Measurements from ENCODE around the gene SHBG. TPM values are rescaled to one million over a fixed set of nuclear protein-coding genes. Genes with fewer than 3 reads are reported as not detected.

SHBG gene
- total and polyA plus RNA-seq, 11 donors = 0.28 to 1.1 (median 0.65) TPM; not detected in 4

- intact Hi-C loops (cut with DNase I) = no loop called here
- H3K4me3 ChIP-seq = no peak overlapping the region
- no peak overlapping the region for H3K27ac ChIP-seq
- peaks cover 0 to 9% (median 0%) of the 10 kb centered on the region in 9 donors for H3K27me3 ChIP-seq
- peaks cover 0 to 8% (median 0%) of the 10 kb centered on the region in 12 donors for H3K4me1 ChIP-seq
- WGBS, 4 donors = 88 to 93% (median 89%) methylated on average over 4 of the region's 4 CpGs
- no peak for ATAC-seq
- DNase-seq = no peak
- TF ChIP-seq POLR2A (IDR thresholded peaks at IDR 0.05) (no peak), CTCF (IDR thresholded peaks at IDR 0.05) (no peak)
- H3K36me3 ChIP-seq = no peaks in the 10 kb centered on the region
- no peaks in the 10 kb centered on the region for H3K9me3 ChIP-seq
Measured at GRCh38 chr17:7644775-7645174, 14.8 kb downstream of the SHBG start.

GRCh38 chr17:7646457-7646856 lies 16.5 kb downstream of the SHBG start:
- peaks cover 0 to 24% (median 13%) of the 10 kb centered on the region in 12 donors for H3K4me1 ChIP-seq

GRCh38 chr17:7647018-7647417 lies 17.1 kb downstream of the SHBG start:
- ATAC-seq = no peak
- intact Hi-C loops (cut with DNase I) = no loop called here
- Histone ChIP-seq H3K9me3 (no peaks in the 10 kb centered on the region), H3K4me3 (no peak overlapping the region), H3K4me1 (peaks cover 0 to 26% (median 15%) of the 10 kb centered on the region in 12 donors), H3K27me3 (peaks cover 0 to 31% (median 14%) of the 10 kb centered on the region in 9 donors), H3K36me3 (no peaks in the 10 kb centered on the region), H3K27ac (no peak overlapping the region)
- no peak for DNase-seq
- TF ChIP-seq CTCF (IDR thresholded peaks at IDR 0.05) (no peak), POLR2A (IDR thresholded peaks at IDR 0.05) (no peak)
- WGBS, 4 donors = 59 to 69% (median 62%) methylated on average over 4 of the region's 4 CpGs

More at GRCh38 chr17:7646457-7646856, 16.5 kb downstream of the SHBG start:
- Histone ChIP-seq H3K27me3 (peaks cover 0 to 26% (median 9%) of the 10 kb centered on the region in 9 donors), H3K27ac (no peak overlapping the region), H3K36me3 (no peaks in the 10 kb centered on the region), H3K9me3 (no peaks in the 10 kb centered on the region), H3K4me3 (no peak overlapping the region)
- ATAC-seq = no peak
- intact Hi-C loops (cut with DNase I) = no loop called here
- TF ChIP-seq CTCF (IDR thresholded peaks at IDR 0.05) = no peak
- no peak for TF ChIP-seq POLR2A (IDR thresholded peaks at IDR 0.05)
- WGBS, 4 donors = 69 to 80% (median 78%) methylated on average over 8 to 9 of the region's 9 CpGs
- DNase-seq = no peak

- Histone ChIP-seq H3K36me3 (no peaks in the 10 kb centered on the region), H3K27me3 (peaks cover 0 to 38% (median 14%) of the 10 kb centered on the region in 9 donors), H3K4me1 (peaks cover 0 to 20% (median 15%) of the 10 kb centered on the region in 12 donors), H3K27ac (peak within 1 kb of the TSS in 10 of 12 donors; percentile 51 to 81 (median 62)), H3K4me3 (peak within 1 kb of the TSS; percentile 31 to 69 (median 56)), H3K9me3 (no peaks in the 10 kb centered on the region)
- DNase-seq = peak; percentile 71 to 86 (median 77)
- WGBS, 4 donors = 1 to 3% (median 1%) methylated on average over 16 to 34 of the region's 34 CpGs
- peak; percentile 67 to 86 (median 78) for ATAC-seq
- no peak for TF ChIP-seq CTCF (IDR thresholded peaks at IDR 0.05)
- no peak for TF ChIP-seq POLR2A (IDR thresholded peaks at IDR 0.05)
- intact Hi-C loops (cut with DNase I) = loop anchor here in 1 of 10 donors (5.0 kb wide), 1 partner anchor 37 kb away; the partner anchor contains the start of genes TP53 and WRAP53
Measured at GRCh38 chr17:7650509-7651096, 20.7 kb downstream of the SHBG start, which contains the start of gene ATP1B2. TSS of gene ATP1B2 (plus strand) at chr17:7650926. CDS start at chr17:7651519, 593 bp downstream.
